GM12878 (cell line): ENCODE results near the gene ARHGEF17. TPM values are rescaled to one million over a fixed set of nuclear protein-coding genes. Genes with fewer than 3 reads are reported as not detected.

Experiments
- ATAC-seq: fragments of 200-7000 bp; cut with Tn5 transposase; 3 replicates; pipeline ENCODE4 v1.9.1; 2020; ENCODE audit warnings: mild to moderate bottlenecking, moderate library complexity
- BruUV-seq: library from RNA; stranded (reverse); fragments of 400-500 nt; replicated peaks from 2 replicates; lab custom pipeline; 2021; lab: Mats Ljungman, UMichigan
- CTCF ChIA-PET: fragments of 300-600 bp; sonication (Branson Sonifier 250); formaldehyde crosslinking; extraction: SDS; loops from one replicate; lab custom pipeline; 2021; ENCODE audit warnings: inconsistent platforms; lab: Yijun Ruan, JAX
- POLR2A ChIA-PET: fragments of 350-600 bp; formaldehyde crosslinking; extraction: SDS; loops from one replicate; lab custom pipeline; 2021; ENCODE audit warnings: inconsistent platforms; lab: Charles Lee
- RAD21 ChIA-PET: fragments of 300-600 bp; sonication (Branson Sonifier 250); formaldehyde crosslinking; loops from one replicate; lab custom pipeline; 2023; ENCODE audit warnings: antibody characterized with exemption; ENCODE audit not compliant: unreplicated experiment; lab: Charles Lee
- SMC1A ChIA-PET: fragments of 300-600 bp; sonication (Branson Sonifier 250); formaldehyde crosslinking; loops from one replicate; lab custom pipeline; 2023; ENCODE audit not compliant: unreplicated experiment, uncharacterized antibody; lab: Charles Lee
- DNase-seq: peaks from one replicate; pipeline ENCODE4 v3.0.0-alpha.2; 2011; ENCODE audit warnings: low read depth, low spot score
- FAIRE-seq: peaks from 3 replicates; lab custom pipeline; 2011; peaks lifted over from hg19 to GRCh38; lab: Jason Lieb, UNC
- H2AFZ ChIP-seq: 2 replicates; pipeline ENCODE4 v1.6.0; 2011; ENCODE audit warnings: low read depth, low read length, control low read depth; ENCODE audit not compliant: control insufficient read depth
- H3K27ac ChIP-seq: 2 replicates; pipeline ENCODE4 v1.5.1; 2011; ENCODE audit warnings: control low read depth; ENCODE audit not compliant: control insufficient read depth, insufficient read depth
- H3K27me3 ChIP-seq, 2 experiments: replicated peaks in 1 of 2; 2 replicates each; pipeline versions ENCODE4 v1.6.0 to v1.6.1; 2011; ENCODE audit warnings: low read length in 1 of 2; ENCODE audit not compliant: control insufficient read depth in 2 of 2, insufficient read depth in 2 of 2
- H3K36me3 ChIP-seq, 2 experiments: 2 replicates each; pipeline ENCODE4 v1.5.1; 2011; ENCODE audit warnings: low read length in 1 of 2; ENCODE audit not compliant: control insufficient read depth in 2 of 2, insufficient read depth in 2 of 2
- H3K4me1 ChIP-seq: 2 replicates; pipeline ENCODE4 v1.6.1; 2011; ENCODE audit warnings: mild to moderate bottlenecking, low read length, moderate library complexity, mixed read lengths; ENCODE audit not compliant: control insufficient read depth, insufficient read depth
- H3K4me2 ChIP-seq: 2 replicates; pipeline ENCODE4 v1.6.0; 2011; ENCODE audit warnings: control low read depth; ENCODE audit not compliant: control insufficient read depth, insufficient read depth
- H3K4me3 ChIP-seq: fragments of 200-600 bp; sonication (generic); 2 replicates; pipeline ENCODE4 v1.5.1; 2016
- H3K79me2 ChIP-seq: 2 replicates; pipeline ENCODE4 v1.6.0; 2011; ENCODE audit warnings: low read length; ENCODE audit not compliant: control insufficient read depth, insufficient read depth
- H3K9ac ChIP-seq: 2 replicates; pipeline ENCODE4 v1.8.0; 2011; ENCODE audit warnings: low read length, control low read depth, mixed read lengths; ENCODE audit not compliant: control insufficient read depth, insufficient read depth
- H3K9me3 ChIP-seq: replicated peaks from 3 replicates; pipeline ENCODE4 v1.5.1; 2011; ENCODE audit warnings: mild to moderate bottlenecking, low read length; ENCODE audit not compliant: control insufficient read depth, insufficient read depth
- H4K20me1 ChIP-seq: 2 replicates; pipeline ENCODE4 v1.6.0; 2011; ENCODE audit not compliant: control insufficient read depth, insufficient read depth
- CBFB ChIP-seq: IDR thresholded peaks from 2 replicates; pipeline ENCODE4 v1.6.1; 2016; ENCODE audit warnings: antibody characterized with exemption, low read depth
- E4F1 ChIP-seq: fragments of 450-650 bp; IDR thresholded peaks from 2 replicates; pipeline ENCODE4 v1.6.1; 2018; ENCODE audit warnings: borderline replicate concordance, mild to moderate bottlenecking; ENCODE audit not compliant: partially characterized antibody
- EED ChIP-seq: sonication (generic); IDR thresholded peaks from 2 replicates; pipeline ENCODE4 v1.6.1; 2016; ENCODE audit warnings: antibody characterized with exemption, low read depth
- HDGF ChIP-seq: fragments of 450-650 bp; IDR thresholded peaks from 2 replicates; pipeline ENCODE4 v1.6.1; 2016; ENCODE audit warnings: antibody characterized with exemption
- IRF3 ChIP-seq: fragments of 450-650 bp; IDR thresholded peaks from 2 replicates; pipeline ENCODE4 v1.6.1; 2014; ENCODE audit warnings: mild to moderate bottlenecking
- KDM1A ChIP-seq: fragments of 200-600 bp; sonication (generic); IDR thresholded peaks from 2 replicates; pipeline ENCODE4 v1.6.1; 2016; ENCODE audit warnings: borderline replicate concordance
- NR2C1 ChIP-seq: fragments of 450-650 bp; IDR thresholded peaks from 2 replicates; pipeline ENCODE4 v1.6.1; 2017; ENCODE audit warnings: antibody characterized with exemption, mild to moderate bottlenecking, moderate library complexity
- NRF1 ChIP-seq: conservative IDR thresholded peaks from 2 replicates; pipeline ENCODE4 v1.6.1; 2011; ENCODE audit warnings: mild to moderate bottlenecking, low read depth, low read length, improper control_type of control experiment
- POU2F2 ChIP-seq: IDR thresholded peaks from 3 replicates; pipeline ENCODE4 v1.6.1; 2011; ENCODE audit warnings: low read depth, mild to moderate bottlenecking, low read length, borderline replicate concordance
- RBBP5 ChIP-seq: fragments of 200-600 bp; sonication (generic); conservative IDR thresholded peaks from 2 replicates; pipeline ENCODE4 v1.6.1; 2016
- RFX5 ChIP-seq: IDR thresholded peaks from 2 replicates; pipeline ENCODE4 v1.6.1; 2011; ENCODE audit warnings: low read depth, low read length, improper control_type of control experiment
- SIX5 ChIP-seq: IDR thresholded peaks from 2 replicates; pipeline ENCODE4 v1.6.1; 2011; ENCODE audit warnings: mild to moderate bottlenecking, low read depth, low read length, moderate library complexity; ENCODE audit not compliant: severe bottlenecking
- SMAD1 ChIP-seq: fragments of 450-650 bp; IDR thresholded peaks from 2 replicates; pipeline ENCODE4 v1.6.1; 2018; ENCODE audit warnings: mild to moderate bottlenecking, low read depth; ENCODE audit not compliant: partially characterized antibody
- SMAD5 ChIP-seq: IDR thresholded peaks from 2 replicates; pipeline ENCODE4 v1.6.1; 2016; ENCODE audit warnings: antibody characterized with exemption, low read depth
- SMC3 ChIP-seq: IDR thresholded peaks from 2 replicates; pipeline ENCODE4 v1.6.1; 2011; ENCODE audit warnings: low read length, improper control_type of control experiment, borderline replicate concordance
- TBL1XR1 ChIP-seq: IDR thresholded peaks from 2 replicates; pipeline ENCODE4 v1.6.1; 2012; ENCODE audit warnings: low read depth, low read length, improper control_type of control experiment
- YBX1 ChIP-seq: fragments of 450-650 bp; IDR thresholded peaks from 2 replicates; pipeline ENCODE4 v1.6.1; 2016; ENCODE audit warnings: antibody characterized with exemption
- WGBS: methylation state at CpG from one replicate; pipeline ENCODE4 v1.1.6; 2016; ENCODE audit warnings: low lambda C conversion rate; ENCODE audit not compliant: insufficient replicate concordance, insufficient coverage; ENCODE audit errors: missing lambda C conversion rate; 5-methylcytosine and 5-hydroxymethylcytosine counted together
- in situ Hi-C: fragments of 300-500 bp; cut with MboI; formaldehyde crosslinking; loops from 9 replicates; pipeline ENCODE4 v1.14.3; 2018; ENCODE audit warnings: mixed read lengths
- intact Hi-C: fragments of 100-400 bp; cut with micrococcal nuclease; formaldehyde crosslinking; loops from one replicate; pipeline ENCODE4 v1.14.2; 2022; ENCODE audit not compliant: unreplicated experiment
- polyA plus RNA-seq, 11 experiments: library from polyadenylated mRNA; depleted of rRNA in 4 of 11; unstranded in 6 of 11; stranded (reverse) in 5 of 11; fragments of >200 nt; fragmentation: Nextera tagmentation in 4 of 11; fragmentation: Illumina TruSeq in 1 of 11; extraction: Ambion mirVana in 4 of 11; extraction: Trizol in 1 of 11; gene quantifications; 1 replicate in 1 of 11; 2 replicates in 10 of 11; pipeline versions ENCODE4 v1.2.1 to v1.2.3, GENCODE V29; 2011 to 2016; ENCODE audit warnings: inconsistent platforms in 2 of 11, missing spikeins in 2 of 11, low read depth in 1 of 11
- total RNA-seq, 4 experiments: library from RNA; depleted of rRNA in 3 of 4; stranded (reverse); fragments of >200 nt in 3 of 4; fragmentation: Illumina TruSeq in 1 of 4; extraction: Trizol in 1 of 4; gene quantifications; 2 replicates each; pipeline versions ENCODE4 v1.2.1 to v1.2.3, GENCODE V29; 2013 to 2021

The ARHGEF17 gene
- total and polyA plus RNA-seq, 10 of the 15 experiments (the other 5 are each of a cell fraction or from before 2014, with no cell fraction given): 0.15 to 11.0 (median 1.7) TPM

- no TSS peak for BruUV-seq
- SMC1A ChIA-PET: no interaction called here
- H3K79me2 ChIP-seq: peaks cover 36% of the 10 kb centered on the region
These were observed 9.3 kb downstream of the ARHGEF17 start for GRCh38 chr11:73317373-73317772.

GRCh38 chr11:73317803-73318202, 9.7 kb downstream of the ARHGEF17 start:
- SMC1A ChIA-PET: interaction anchor here (0.6 kb wide), 1 partner anchor 16 kb away, joined by 4 read pairs; no protein-coding TSS in a partner anchor
- peaks cover 0 to 1% of the 10 kb centered on the region in 2 experiments; a peak in 2 of 4 replicates for H3K36me3 ChIP-seq
- H3K27me3 ChIP-seq: no peaks in the 10 kb centered on the region
- POLR2A ChIA-PET: interaction anchor here (6.4 to 7.8 kb wide), 2 partner anchors 9 to 10 kb away, joined by 40 to 78 read pairs; partner anchors contain the start of gene ARHGEF17
- no peak overlapping the region for H3K4me3 ChIP-seq
- peak overlapping the region; percentile 27; the same call in 1 of the 2 replicates for H3K4me2 ChIP-seq
- RAD21 ChIA-PET: interaction anchor here (1.0 to 1.6 kb wide), 3 partner anchors 9 to 12 kb away, joined by 3 to 4 read pairs (median 4); partner anchors contain the start of gene ARHGEF17
- in situ Hi-C loops: no loop called here
- no peak for FAIRE-seq
- no TSS peak for BruUV-seq
- 83% methylated on average over 3 of the region's 3 CpGs for WGBS
- no peak for DNase-seq
- CTCF ChIA-PET: interaction anchor here (0.9 to 1.0 kb wide), 2 partner anchors 11 to 18 kb away, joined by 4 to 6 read pairs; no protein-coding TSS in a partner anchor
- H3K9me3 ChIP-seq: no peaks in the 10 kb centered on the region
- peaks cover 33% of the 10 kb centered on the region for H3K4me1 ChIP-seq
- intact Hi-C loops: no loop called here
- TF ChIP-seq KDM1A: no peak
- no peak for TF ChIP-seq POU2F2
- no peak for TF ChIP-seq IRF3
- no peak for TF ChIP-seq YBX1
- no peak for TF ChIP-seq NR2C1
- no peak for TF ChIP-seq SMAD1
- TF ChIP-seq SMC3: no peak
- no peak for TF ChIP-seq NRF1
- no peak for TF ChIP-seq EED
- no peak for TF ChIP-seq RBBP5
- no peak for TF ChIP-seq HDGF
- TF ChIP-seq SIX5: no peak
- no peak for TF ChIP-seq E4F1
- ATAC-seq: no peak
- peaks cover 33% of the 10 kb centered on the region for H3K79me2 ChIP-seq
- no peak overlapping the region for H2AFZ ChIP-seq
- H3K9ac ChIP-seq: no peak overlapping the region
- no peak overlapping the region for H3K27ac ChIP-seq
- H4K20me1 ChIP-seq: no peaks in the 10 kb centered on the region

More at GRCh38 chr11:73317373-73317772, 9.3 kb downstream of the ARHGEF17 start:
- 95% methylated on average over 4 of the region's 4 CpGs for WGBS
- Histone ChIP-seq H4K20me1 (no peaks in the 10 kb centered on the region), H3K27ac (no peak overlapping the region), H3K36me3 (peaks cover 0 to 1% of the 10 kb centered on the region in 2 experiments; a peak in 2 of 4 replicates), H2AFZ (no peak overlapping the region), H3K9ac (no peak overlapping the region), H3K4me1 (peaks cover 28% of the 10 kb centered on the region)
- DNase-seq (no peak), ATAC-seq (no peak)
- intact Hi-C loops: no loop called here
- POLR2A ChIA-PET: interaction anchor here (6.4 to 7.8 kb wide), 2 partner anchors 9 kb away, joined by 40 to 78 read pairs; partner anchors contain the start of gene ARHGEF17
- CTCF ChIA-PET: interaction anchor here (0.9 to 1.0 kb wide), 2 partner anchors 11 to 18 kb away, joined by 4 to 6 read pairs; no protein-coding TSS in a partner anchor
- TF ChIP-seq NR2C1: no peak
- TF ChIP-seq CBFB: no peak
- no peak for TF ChIP-seq RFX5
- no peak for TF ChIP-seq SMAD5
- TF ChIP-seq TBL1XR1: no peak
- TF ChIP-seq, all 136 proteins: peak for 0
- Histone ChIP-seq H3K9me3 (no peaks in the 10 kb centered on the region), H3K27me3 (no peaks in the 10 kb centered on the region), H3K4me2 (peak overlapping the region; percentile 27; the same call in 1 of the 2 replicates), H3K4me3 (no peak overlapping the region)
- RAD21 ChIA-PET: interaction anchor here (1.0 to 1.6 kb wide), 3 partner anchors 9 to 12 kb away, joined by 3 to 4 read pairs (median 4); partner anchors contain the start of gene ARHGEF17
- no peak for FAIRE-seq
- in situ Hi-C loops: no loop called here
